ENCODE measurements around the gene SALL2. TPM values are rescaled to one million over a fixed set of nuclear protein-coding genes. Genes with fewer than 3 reads are reported as not detected.

Gene SALL2
- total RNA-seq, 1 experiment from 2014 or later, result 0.47 TPM

DNA sequence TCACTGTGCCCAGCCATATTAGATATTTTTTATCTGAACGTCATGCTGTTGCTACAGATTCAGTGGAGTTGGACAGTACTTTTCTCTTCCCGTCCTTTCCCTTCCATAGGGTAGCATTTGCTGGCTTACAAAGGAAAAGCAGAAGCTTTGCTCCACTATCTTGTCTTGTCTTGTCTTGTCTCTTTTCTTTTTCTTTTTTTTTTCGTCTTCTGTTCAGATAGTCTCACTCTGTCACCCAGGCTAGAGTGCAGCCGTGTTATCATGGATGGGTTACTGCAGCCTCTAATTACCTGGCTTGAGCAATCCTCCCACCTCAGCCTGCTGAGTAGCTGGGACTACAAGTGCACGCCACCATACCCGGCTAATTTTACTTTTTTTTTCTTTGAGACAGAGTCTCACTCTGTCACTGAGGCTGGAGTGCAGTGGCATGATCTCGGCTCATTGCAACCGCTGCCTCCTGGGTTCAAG, 32.6 kb upstream of the SALL2 start:
- Histone ChIP-seq H3K4me3 (replicated peaks in 1 of 2; ENCODE audit: low read depth in 1 of 2, low read length in 2 of 2) (no peak overlapping the region), H3K9me3 (ENCODE audit: control insufficient read depth in 1 of 2, insufficient read depth in 1 of 2, low read depth in 1 of 2, low read length in 2 of 2) (no peaks in the 10 kb centered on the region), H4K20me1 (ENCODE audit: insufficient read depth) (no peaks in the 10 kb centered on the region), H3K27ac (ENCODE audit: low read depth, low read length) (no peak overlapping the region), H3K79me2 (ENCODE audit: insufficient read depth, low read length) (no peaks in the 10 kb centered on the region), H2AFZ (ENCODE audit: low read depth, low read length, poor library complexity, severe bottlenecking) (no peak overlapping the region), H3K4me2 (ENCODE audit: low read length) (no peak overlapping the region), H3K27me3 (ENCODE audit: insufficient read depth, low read length) (no peaks in the 10 kb centered on the region), H3K9ac (ENCODE audit: low read length) (no peak overlapping the region), H3K9me2 (ENCODE audit: insufficient read depth) (no peaks in the 10 kb centered on the region), H3K4me1 (ENCODE audit: control insufficient read depth in 1 of 2, insufficient read depth in 2 of 2, low read length in 2 of 2) (peaks cover 5 to 9% of the 10 kb centered on the region in 2 experiments; a peak in 3 of 4 replicates), H3K36me3 (ENCODE audit: control insufficient read depth in 1 of 2, insufficient read depth in 2 of 2, low read length in 2 of 2) (no peaks in the 10 kb centered on the region)
- no TSS peak for BruUV-seq (replicated peaks)
- DNase-seq (ENCODE audit: low read depth, low spot score) (no peak), ATAC-seq (no peak)
- ChIA-PET CTCF (interaction anchor here (0.7 to 3.8 kb wide), 2 partner anchors 60 to 707 kb away, joined by 4 to 36 read pairs; no protein-coding TSS in a partner anchor), RAD21 (ENCODE audit: low non-redundant PET in 1 of 2, low total read pairs in 2 of 2, uncharacterized antibody in 2 of 2, unreplicated experiment in 2 of 2) (interaction anchor here in 1 of 2 experiments (0.7 kb wide), 1 partner anchor 291 kb away, joined by 5 read pairs; no protein-coding TSS in a partner anchor), POLR2A (no interaction called here)
- TF ChIP-seq CEBPB (IDR thresholded peaks at IDR 0.05; ENCODE audit: low read depth), result no peak
- no peak for TF ChIP-seq ZNF274 (IDR thresholded peaks at IDR 0.05; ENCODE audit: low read depth, low read length)
- TF ChIP-seq FOSL1 (IDR thresholded peaks at IDR 0.05; ENCODE audit: low read depth), result no peak
- no peak for TF ChIP-seq ZBTB33 (IDR thresholded peaks at IDR 0.05; ENCODE audit: extremely low read depth, insufficient replicate concordance, low read length)
- no peak for TF ChIP-seq TCF7L2 (IDR thresholded peaks at IDR 0.05; ENCODE audit: borderline replicate concordance, extremely low read depth, insufficient read depth, insufficient read length)
- TF ChIP-seq, protein P1, sequence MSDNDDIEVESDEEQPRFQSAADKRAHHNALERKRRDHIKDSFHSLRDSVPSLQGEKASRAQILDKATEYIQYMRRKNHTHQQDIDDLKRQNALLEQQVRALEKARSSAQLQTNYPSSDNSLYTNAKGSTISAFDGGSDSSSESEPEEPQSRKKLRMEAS (IDR thresholded peaks at IDR 0.05), result no peak
- TF ChIP-seq YY1 (IDR thresholded peaks at IDR 0.05; ENCODE audit: extremely low read depth, insufficient replicate concordance, low read depth, low read length), result no peak
- no peak for TF ChIP-seq RAD21 (IDR thresholded peaks at IDR 0.05; ENCODE audit: low read depth)
- no peak for TF ChIP-seq CBX3 (IDR thresholded peaks at IDR 0.05; ENCODE audit: low read depth)
- TF ChIP-seq EGR1 (IDR thresholded peaks at IDR 0.05; ENCODE audit: low read depth), result no peak
- TF ChIP-seq CTCF (IDR thresholded peaks at IDR 0.05 in 2 of 3, conservative IDR thresholded peaks at IDR 0.05 in 1 of 3; ENCODE audit: borderline replicate concordance in 1 of 3, insufficient read depth in 1 of 3, low read depth in 2 of 3, low read length in 2 of 3), result no peak
- TF ChIP-seq SRF (IDR thresholded peaks at IDR 0.05; ENCODE audit: low read depth), result no peak
- TF ChIP-seq EZH2 (IDR thresholded peaks at IDR 0.05), result no peak
- TF ChIP-seq POLR2A (IDR thresholded peaks at IDR 0.05; ENCODE audit: borderline replicate concordance, extremely low read depth, insufficient read depth, insufficient read length), result no peak
- no peak for TF ChIP-seq ZFX (IDR thresholded peaks at IDR 0.05)
- no peak for TF ChIP-seq SP1 (IDR thresholded peaks at IDR 0.05; ENCODE audit: low read depth)
- TF ChIP-seq ATF3 (IDR thresholded peaks at IDR 0.05), result no peak
- TF ChIP-seq JUND (IDR thresholded peaks at IDR 0.05), result no peak
- TF ChIP-seq SIN3A (IDR thresholded peaks at IDR 0.05; ENCODE audit: low read depth), result no peak
- no peak for TF ChIP-seq POLR2AphosphoS5 (IDR thresholded peaks at IDR 0.05; ENCODE audit: low read depth, low read length)
- intact Hi-C loops (cut with micrococcal nuclease), result loop anchor here (10.0 kb wide), 1 partner anchor 544 kb away; no protein-coding TSS in a partner anchor

All from HCT116 (cell line).